ENCODE results near the gene MED14. TPM values are rescaled to one million over a fixed set of nuclear protein-coding genes. Genes with fewer than 3 reads are reported as not detected.
A peak's percentile ranks its signal among the peaks of the same experiment; 100 is the strongest.
"Not testable (repeated sequence)": the region's sequence is repeated elsewhere in the genome, so short reads cannot be mapped to it uniquely, and the experiment has no call there.

Gene MED14
- total RNA-seq: 40.5 TPM

DNA sequence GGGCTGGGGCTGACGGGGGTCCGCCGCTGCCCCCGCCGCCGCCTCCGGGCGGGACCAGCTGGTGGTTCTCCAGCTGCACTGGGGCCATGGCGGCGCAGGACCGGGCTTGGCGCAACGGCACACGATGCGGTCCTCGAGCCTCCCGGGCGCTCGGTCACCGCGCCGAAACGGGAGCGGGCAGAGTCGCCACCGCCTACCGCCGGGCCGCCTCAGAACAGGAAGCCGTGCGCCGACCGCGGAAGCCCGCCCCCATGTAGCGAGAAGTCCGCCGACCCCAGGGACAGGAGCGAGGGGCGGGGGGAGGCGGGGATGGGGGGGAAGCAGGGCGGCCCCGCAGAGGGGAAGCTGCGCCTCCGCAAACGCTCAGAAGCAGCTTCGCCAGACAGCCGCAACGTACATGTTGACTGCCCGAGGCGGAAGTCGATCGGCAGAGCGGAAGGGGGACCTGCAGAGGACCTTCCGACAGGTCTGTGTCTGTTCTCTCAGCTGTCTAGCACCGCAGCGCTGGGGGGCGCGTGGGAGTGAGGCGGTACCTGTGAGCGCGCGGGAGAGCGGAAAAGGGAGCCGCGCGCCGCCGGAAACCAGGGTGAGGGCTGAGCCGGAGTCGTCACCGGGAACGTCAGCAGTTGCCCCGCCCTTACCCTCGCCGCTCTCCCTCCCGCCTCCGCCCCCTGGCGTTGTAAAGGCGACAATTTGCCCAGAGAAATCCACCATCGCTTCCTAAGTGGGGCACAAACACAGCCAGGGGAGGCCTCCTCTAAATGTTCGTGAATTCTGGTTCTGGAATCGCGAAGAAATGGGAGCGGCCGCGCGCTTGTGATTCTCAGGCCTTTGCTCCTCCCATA, at the start of gene MED14:
TSS of gene MED14 (minus strand) at position 218 of the 845 bp plus-strand sequence. CDS start at position 88, 130 bp downstream.
- DNase-seq (ENCODE audit: low spot score): peak; percentile 90

DNA sequence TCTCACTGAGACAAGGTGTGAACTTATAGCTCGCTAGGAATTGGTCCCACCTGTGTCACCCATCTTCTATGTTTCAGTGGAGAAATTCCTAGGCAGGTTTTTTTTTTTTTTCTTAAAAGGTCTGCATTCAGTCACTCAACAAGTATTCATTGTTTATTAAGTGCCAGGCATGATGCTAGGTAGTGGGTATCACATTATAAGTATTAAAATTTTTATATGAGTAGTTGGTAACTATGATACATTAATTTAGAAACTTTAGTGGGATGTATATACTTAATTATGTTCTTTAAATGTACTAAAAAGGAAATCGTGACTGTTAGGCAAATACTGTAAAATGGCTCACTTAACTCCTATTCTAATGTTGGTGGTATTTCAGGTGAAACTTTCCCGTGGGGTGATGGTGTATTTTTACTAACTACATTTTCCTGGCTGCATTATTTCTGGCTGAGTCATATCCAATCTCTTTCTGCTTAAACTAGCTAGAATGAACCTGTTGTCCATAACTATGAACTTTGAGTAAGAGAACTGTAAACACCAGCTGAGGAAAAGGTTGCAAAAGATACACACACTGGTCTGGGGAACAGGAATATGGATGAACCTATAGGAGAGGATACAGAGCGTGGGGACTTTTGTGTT, 49.3 kb upstream of the MED14 start:
- DNase-seq (ENCODE audit: low spot score): no peak

DNA sequence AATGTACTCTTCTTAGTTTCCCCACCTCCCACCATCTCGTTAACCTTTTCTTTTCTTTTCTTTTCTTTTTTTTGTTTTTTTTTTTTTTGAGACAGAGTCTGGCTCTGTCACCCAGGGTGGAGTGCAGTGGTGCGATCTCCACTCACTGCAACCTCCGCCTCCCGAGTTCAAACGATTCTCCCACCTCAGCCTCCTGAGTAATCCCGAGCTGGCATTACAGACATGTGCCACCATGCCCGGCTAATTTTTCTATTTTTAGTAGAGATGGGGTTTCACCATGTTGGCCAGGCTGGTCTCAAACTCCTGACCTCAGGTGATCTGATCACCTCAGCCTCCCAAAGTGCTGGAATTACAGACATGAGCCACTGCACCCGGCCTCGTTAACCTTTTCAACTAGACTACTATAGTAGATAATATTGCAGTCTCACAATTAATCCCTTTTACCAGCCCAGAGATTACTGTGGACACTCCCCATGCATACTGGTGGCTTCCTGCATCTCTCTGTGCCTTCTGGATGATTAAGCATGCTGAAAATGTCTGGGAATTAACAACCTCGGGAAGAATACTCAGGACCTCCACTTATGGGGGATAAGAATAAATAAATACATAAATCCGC, 47.4 kb upstream of the MED14 start:
- not testable (repeated sequence) for DNase-seq (ENCODE audit: low spot score)

DNA sequence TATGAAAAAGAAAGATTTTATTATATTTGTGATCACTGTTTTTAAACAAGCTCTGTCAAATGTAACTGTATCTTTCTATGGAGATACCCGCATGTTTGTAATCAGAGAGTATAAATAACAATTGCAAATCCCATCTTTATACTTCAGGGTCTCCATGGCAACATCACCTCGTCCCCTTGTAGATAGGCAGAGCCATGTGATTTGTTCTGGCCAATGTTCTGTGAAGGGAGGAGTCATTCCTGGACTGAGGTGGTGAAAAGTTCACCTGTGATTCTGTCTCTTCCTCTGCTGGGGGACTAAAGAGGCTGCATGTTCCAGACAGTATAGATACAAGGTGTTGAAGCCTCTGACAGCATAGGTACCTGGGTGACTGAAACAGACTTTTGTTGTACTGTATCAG, 45.6 kb upstream of the MED14 start:
- DNase-seq (ENCODE audit: low spot score): no peak

DNA sequence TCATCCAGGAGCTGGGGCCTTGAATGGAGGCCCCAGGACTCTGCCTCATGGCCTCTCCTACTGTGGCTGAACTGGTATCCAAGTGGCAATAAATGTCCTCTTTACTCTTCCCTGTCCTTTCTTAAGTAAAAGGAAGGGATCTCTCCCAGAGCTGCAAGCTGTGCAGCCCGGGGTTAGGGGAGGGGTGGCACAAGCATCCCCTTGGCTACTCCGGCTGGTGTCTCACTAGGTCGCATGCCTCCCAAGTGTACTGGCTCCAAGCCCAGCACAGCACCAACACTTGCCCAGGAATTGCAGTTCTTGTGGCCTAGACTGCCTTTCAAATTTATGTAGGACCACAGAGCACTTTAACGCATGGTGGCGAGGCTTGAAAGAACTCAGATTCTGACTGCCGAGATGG, 44.7 kb upstream of the MED14 start:
- DNase-seq (ENCODE audit: low spot score): no peak

DNA sequence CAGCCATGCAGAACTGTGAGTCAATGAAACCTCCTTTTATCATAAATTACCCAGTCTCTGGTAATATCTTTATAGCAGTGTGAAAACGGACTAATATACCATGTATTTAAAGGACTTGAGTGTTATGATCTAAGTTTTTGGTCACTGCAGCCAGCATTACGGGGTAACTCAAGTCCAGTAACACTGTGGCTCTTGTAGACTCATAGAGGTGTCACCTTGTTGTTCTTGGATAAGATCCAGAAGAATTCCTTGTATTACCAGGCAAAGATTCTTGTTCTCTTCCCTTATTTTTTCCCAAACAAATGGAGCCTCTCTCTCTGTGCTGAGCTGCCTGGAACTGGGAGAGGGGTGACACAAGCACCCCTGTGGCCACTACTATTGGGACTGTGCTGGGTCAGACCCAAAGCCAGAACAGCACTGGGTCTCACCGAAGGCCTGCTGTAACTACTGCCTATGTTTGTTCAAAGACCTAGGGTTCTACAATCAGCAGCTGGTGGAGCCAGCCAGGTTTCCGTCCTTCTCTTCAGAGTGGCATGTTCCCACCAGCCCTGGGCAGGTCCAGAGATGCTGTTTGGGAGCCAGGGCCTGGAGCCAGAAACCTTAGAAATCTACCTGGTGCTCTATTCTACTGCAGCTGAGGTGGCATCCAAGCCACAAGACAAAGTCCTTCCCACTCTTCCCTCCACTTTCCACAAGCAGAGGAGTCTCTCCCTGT, 43.7 kb upstream of the MED14 start:
- DNase-seq (ENCODE audit: low spot score): no peak

DNA sequence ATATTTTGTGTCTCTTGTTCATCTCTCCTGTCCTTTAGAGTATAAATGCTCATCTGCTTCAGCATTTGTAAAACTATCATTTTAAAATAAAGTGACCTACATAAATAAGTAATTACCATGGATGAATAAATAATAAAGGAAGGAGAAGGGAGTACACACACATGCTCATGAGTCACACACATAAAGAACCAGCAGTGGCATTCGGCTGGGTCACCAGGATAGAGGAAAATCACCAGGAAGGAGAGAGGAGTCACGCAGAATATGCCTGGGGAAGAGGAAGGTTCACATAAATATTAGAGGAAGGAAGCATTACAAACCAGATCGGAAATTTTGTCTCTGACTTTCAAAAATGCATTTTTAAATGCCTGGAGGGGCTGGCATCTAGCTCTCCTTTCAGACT, 38.5 kb upstream of the MED14 start:
- DNase-seq (ENCODE audit: low spot score): no peak

DNA sequence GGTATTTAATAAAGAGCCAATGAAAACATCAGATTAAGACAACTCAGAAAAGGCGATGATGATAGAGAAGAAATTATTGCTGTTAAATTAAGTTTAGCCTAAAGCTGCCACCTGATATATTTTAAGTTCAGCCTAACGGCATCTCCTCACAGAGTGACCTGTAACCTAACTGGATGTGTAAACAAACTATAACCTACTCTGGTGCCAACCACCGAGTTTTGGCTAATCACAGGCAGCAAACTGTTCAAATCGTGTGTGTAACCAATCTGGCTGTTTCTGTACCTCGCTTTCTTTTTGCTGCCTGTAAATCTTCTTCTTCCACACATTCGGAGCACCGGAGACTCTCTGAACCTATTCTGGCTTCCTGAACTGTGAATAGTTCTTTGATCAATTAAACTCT, 37.8 kb upstream of the MED14 start:
- DNase-seq (ENCODE audit: low spot score): no peak

DNA sequence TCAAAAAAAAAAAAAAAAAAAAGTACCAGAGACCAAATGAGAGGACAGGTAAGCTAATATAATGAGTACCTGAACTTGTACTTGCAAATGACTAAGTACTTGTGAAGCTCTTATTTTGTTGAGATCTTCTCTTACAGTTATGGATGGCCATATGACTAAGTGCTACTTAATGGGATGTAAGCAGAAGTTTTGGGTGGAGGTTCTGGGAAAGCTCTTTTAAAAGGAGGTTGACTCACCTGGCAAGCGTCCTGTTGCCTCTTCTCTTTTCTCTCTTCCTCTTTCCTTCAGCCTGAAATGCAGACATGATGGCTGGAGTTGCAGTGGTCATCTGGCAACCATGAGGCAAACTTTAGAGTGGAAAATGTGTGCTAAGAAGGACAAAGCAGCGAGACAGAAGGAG, 36.9 kb upstream of the MED14 start:
- DNase-seq (ENCODE audit: low spot score): no peak

DNA sequence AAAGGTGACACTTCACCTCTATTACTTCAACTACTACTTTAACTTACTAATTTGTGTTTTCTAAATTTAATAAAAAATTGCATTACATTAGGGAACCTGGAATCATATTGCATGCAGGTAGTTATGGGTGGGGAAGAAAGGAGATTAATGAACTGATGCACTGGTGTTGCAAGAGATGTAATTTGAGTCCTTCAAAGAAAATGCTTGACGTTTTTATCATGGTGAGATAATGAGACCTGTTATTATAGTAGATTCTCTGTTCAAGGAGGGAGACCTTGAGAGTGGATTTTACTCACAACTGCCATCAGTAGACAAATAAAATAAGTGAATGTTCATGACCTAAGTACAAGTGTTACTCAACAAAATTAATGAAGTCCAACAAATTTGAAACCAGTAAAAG, 26.4 kb upstream of the MED14 start:
- no peak for DNase-seq (ENCODE audit: low spot score)

DNA sequence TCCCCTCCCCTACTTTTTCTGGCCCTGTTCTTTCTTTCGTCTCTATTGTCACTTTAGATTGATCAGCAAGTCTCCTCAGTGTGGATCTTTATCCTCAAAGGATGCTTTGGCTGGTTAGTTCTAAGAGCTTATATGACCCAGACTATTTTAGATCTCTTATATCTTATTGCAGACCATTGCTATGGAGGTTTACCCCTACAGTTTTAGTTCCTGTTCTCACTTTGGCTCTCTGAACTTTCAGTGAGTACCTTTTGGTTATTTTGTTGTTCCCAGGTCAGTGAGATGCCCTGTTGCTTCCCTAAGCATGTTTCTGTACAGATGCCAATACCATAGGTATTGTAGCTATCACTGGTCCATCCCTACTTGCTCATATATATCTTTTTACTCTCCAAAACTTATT, 24.0 kb upstream of the MED14 start:
- no peak for DNase-seq (ENCODE audit: low spot score)

DNA sequence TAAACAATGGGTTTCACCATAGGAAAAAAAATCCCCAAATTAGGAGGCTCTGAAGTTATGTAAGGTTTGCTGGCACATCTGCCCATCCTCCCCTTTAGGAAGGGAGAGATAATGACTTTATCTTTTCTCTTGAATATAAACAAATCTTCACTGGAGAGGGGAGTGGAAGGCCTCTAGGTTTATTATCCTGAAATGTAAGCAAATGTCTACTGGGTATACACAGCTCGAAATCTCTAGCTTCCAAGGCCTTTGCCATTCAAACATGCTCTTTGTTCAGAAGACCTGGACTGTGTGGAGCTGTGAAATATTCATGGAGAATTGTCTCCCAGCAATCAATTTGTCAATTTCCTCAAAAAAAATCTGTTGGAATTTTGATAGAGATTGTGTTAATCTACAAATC, 21.7 kb upstream of the MED14 start:
- DNase-seq (ENCODE audit: low spot score): no peak

DNA sequence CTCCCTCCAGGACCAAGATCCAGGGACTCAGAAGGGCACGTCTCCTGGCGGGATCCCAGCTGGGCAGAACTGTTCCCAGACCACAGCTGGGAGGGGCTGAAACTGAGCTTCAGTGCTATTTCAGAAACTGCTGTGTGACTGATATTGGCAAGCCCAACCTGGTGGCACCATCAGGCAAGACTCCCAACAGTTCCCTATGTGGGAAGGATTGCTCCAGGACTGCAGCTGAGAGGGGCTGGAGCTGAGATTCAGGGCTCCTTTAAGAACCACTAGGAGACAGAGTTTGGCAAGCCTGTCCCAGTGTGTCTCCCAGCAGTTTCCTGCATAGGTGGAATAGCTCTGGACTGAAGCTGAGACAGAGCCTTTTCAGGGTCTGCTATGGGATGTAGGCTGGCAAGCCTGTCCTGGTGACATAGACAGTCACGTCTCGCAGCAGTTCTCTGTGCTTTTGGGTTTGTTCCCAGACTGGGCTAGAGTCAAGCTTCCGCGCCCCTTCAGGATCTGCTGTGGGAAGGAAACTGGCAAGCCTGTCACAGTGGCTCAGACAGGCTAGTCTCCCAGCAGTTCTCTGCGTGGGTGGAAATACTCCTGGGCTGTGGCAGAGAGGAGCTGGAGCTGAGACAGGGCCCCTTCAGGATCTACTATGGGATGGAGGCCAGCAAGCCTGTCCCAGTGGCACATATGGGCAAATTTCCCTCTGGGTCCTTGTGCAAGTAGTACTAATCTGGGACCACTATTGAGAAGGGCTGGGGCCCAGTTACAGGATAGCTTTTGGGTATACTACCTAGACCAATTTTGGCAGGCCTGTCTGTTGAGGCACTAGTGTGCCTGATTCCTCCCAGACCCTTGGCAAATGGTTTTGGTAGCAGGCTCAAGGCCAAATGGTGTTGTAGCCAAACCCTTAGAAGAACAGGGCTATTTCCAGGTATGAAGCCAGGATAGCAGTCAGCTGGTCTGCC, 20.2 kb upstream of the MED14 start:
- DNase-seq (ENCODE audit: low spot score): no peak

DNA sequence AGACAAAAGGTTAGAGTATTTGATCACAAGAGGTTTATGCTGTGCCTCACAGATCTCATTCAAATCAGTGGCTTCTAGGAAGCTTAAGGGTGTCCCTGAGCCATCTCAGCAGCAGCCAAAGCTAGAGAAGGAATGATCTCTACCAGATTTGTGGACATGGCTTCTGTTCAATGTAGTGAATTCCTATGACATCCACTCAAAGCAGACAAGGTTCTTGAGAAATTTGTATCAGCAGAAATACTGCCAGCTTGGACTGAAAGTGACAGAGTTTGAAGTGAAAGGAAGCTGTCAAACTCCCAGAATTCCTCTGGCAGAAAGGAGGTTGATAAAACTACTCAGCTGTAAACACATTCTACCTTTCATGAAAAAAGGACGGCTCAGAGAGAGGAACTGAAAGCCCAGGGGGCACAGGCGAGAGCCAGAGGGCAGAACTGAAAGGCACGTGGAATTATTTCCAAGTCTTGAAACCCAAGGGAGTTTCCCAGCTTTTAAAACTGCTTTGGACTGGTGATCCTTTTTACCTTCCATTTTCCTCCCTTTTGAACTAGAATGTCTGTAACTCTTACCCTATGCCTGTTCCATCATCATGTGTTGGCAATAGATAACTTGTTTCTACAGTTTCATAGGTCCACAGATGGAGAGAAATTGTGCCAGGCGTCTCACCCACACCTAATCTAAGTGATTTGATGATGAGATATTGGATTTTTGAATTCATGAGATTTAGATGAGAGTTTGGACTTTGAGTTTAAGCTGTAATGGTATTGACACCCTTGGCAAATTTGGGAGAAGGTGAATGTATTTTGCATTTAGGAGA, 14.5 kb upstream of the MED14 start:
- no peak for DNase-seq (ENCODE audit: low spot score)

DNA sequence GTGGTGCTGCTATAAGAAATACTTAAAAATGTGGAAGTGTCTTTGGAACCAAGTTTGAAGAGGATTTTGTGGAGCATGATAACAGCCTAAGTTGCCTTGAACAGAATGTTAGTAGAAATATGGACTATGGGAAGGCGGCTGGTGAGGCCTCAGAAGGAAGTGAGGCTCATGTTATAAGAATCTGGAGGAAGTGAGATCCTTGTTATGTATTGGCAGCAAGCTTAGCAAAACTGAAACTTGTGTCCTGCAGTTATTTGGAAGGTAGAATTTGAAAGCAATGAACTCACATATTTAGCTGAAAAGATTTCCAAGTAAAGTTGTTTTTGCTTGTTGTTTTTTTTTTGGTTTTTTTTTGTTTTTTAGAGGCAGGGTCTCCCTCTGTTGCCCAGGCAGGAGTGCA, 13.6 kb upstream of the MED14 start:
- no peak for DNase-seq (ENCODE audit: low spot score)

DNA sequence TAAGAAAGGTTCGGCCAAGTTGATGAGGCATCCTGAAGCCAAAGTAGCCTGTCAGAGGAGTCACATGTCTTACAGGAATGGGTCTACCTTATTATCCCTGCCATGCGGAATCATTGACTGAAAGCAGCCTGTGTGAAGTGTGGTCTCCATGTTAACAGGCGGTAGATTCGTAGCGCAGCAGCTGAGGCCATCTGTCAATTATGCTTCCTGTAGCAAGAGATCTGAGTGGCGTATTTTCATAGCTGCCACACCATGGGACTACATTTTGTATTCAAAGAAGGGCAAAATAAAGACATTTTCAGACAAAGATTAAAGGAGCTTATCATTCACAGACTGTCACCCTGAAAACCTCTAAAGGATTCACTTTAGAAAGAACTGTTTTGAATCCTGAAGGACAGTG, 11.2 kb upstream of the MED14 start:
- DNase-seq (ENCODE audit: low spot score): no peak

DNA sequence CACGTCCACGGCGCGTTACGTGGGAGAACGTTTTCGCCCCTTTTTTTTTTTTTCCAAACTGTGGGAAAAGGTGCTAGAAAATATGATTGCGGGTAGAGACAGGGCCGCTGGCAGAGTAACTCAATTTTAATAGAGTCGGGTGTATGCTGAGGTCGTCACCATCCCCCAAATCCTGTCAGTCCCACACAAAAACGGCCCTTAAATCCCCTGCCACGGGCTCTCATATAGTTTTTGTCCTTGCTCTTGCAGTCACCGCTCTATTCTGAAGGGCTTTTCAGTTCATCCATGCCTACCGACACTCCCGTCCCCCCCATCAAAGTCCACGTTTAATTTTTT, 796 bp upstream of the MED14 start:
- no peak for DNase-seq (ENCODE audit: low spot score)

DNA sequence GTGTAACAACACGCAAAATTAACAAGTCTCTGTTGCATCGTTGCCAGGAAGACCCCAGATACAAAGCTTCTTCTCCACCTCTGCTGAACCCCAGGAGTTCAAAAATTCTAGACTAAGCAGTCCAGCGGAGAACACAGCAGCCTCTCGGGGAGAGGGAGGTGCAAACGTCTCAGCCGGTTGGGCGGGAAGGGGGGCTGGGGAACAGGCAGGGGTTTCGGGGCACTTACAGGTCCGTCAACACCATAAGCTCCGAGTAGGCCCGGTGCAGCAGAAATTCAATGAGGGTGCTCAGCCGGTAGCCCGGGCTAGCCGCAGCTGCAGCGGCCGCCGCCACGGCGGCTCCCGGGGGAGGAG, 394 bp downstream of the MED14 start:
- no peak for DNase-seq (ENCODE audit: low spot score)

DNA sequence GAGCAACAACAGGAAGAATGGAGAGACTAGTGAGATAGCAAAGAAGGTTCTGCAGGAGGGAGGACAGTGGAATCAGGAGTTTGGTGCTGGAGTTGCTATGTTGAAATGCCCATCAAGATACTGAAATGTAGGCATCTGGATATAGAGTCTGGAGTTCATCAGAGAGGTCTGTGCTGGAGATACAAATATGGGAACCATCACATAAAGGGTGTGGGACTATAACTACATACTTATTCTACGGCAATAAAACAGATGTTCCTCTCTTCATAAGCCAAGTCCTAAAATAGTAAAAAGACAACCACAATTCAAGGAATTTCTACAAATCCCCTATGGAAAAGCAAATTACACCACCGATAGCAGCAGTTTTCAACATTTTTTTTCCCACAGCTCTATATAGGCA, 1.6 kb downstream of the MED14 start:
- DNase-seq (ENCODE audit: low spot score): no peak

DNA sequence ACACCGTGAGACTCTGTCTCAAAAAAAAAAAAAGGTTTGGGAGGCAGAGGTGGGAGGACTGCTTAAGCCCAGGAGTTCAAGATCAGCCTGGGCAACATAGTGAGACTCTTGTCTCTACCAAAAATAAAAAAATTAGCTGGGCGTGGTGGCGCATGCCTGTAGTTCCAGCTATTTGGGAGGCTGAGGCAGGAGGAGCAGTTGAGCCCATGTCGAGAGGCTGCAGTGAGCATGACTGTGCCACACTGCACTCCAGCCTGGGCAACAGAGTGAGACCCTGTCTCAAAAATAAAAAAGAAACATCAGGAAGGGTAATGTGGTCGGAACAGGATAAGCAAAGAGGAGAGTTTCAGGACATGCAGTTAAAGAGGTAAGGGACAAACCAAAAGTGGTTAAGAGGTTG, 2.8 kb downstream of the MED14 start:
- not testable (repeated sequence) for DNase-seq (ENCODE audit: low spot score)

Data from mucosa of gallbladder (tissue), 1 donor.